Loucy (cell line): ENCODE data around the gene RBM19.
"Not testable (repeated sequence)": the region's sequence is repeated elsewhere in the genome, so short reads cannot be mapped to it uniquely, and the experiment has no call there.

Source experiments
- H2AFZ ChIP-seq: fragments of 200-600 bp; sonication (generic); 2 replicates; pipeline ENCODE4 v1.6.0; 2016; ENCODE audit warnings: antibody characterized with exemption, mild to moderate bottlenecking, low read length, moderate library complexity
- H3F3A ChIP-seq: fragments of 200-600 bp; 2 replicates; pipeline ENCODE4 v1.6.0; 2016; ENCODE audit warnings: antibody characterized with exemption, low read depth, mild to moderate bottlenecking
- H3K27me3 ChIP-seq: fragments of 200-600 bp; sonication (generic); 2 replicates; pipeline ENCODE4 v1.6.1; 2014; ENCODE audit warnings: low read length, mild to moderate bottlenecking; ENCODE audit not compliant: insufficient read depth, poor library complexity, severe bottlenecking
- H3K36me3 ChIP-seq: fragments of 200-600 bp; sonication (generic); 2 replicates; pipeline ENCODE4 v1.6.1; 2016; ENCODE audit warnings: low read length; ENCODE audit not compliant: insufficient read depth
- H3K4me1 ChIP-seq: fragments of 200-600 bp; sonication (generic); 2 replicates; pipeline ENCODE4 v1.5.1; 2014; ENCODE audit warnings: low read length, mild to moderate bottlenecking; ENCODE audit not compliant: insufficient read depth, poor library complexity, severe bottlenecking
- H3K4me2 ChIP-seq: fragments of 200-600 bp; sonication (generic); 2 replicates; pipeline ENCODE4 v1.6.0; 2014; ENCODE audit warnings: antibody characterized with exemption, low read length, low read depth, mild to moderate bottlenecking; ENCODE audit not compliant: poor library complexity, severe bottlenecking
- H3K4me3 ChIP-seq: fragments of 200-600 bp; sonication (generic); 2 replicates; pipeline ENCODE4 v1.5.1; 2014; ENCODE audit warnings: low read length, mild to moderate bottlenecking, mixed read lengths; ENCODE audit not compliant: poor library complexity, severe bottlenecking
- H3K79me2 ChIP-seq: fragments of 200-600 bp; sonication (generic); 2 replicates; pipeline ENCODE4 v1.6.1; 2014; ENCODE audit warnings: low read length; ENCODE audit not compliant: insufficient read depth
- H3K9ac ChIP-seq: fragments of 200-600 bp; sonication (generic); 2 replicates; pipeline ENCODE4 v1.6.0; 2014; ENCODE audit warnings: mild to moderate bottlenecking, low read depth, low read length, moderate library complexity; ENCODE audit not compliant: poor library complexity, severe bottlenecking
- H3K9me2 ChIP-seq: fragments of 200-600 bp; sonication (generic); replicated peaks from 2 replicates; pipeline ENCODE4 v1.6.1; 2016; ENCODE audit warnings: low read depth, low read length, mixed read lengths
- H3K9me3 ChIP-seq: fragments of 200-600 bp; sonication (generic); 2 replicates; pipeline ENCODE4 v1.6.1; 2014; ENCODE audit warnings: mild to moderate bottlenecking, antibody characterized with exemption, low read length, low read depth; ENCODE audit not compliant: insufficient read depth
- H4K20me1 ChIP-seq: fragments of 200-600 bp; sonication (generic); 2 replicates; pipeline ENCODE4 v1.6.0; 2014; ENCODE audit warnings: antibody characterized with exemption, low read length, mild to moderate bottlenecking; ENCODE audit not compliant: insufficient read depth, poor library complexity, severe bottlenecking
- EZH2phosphoT487 ChIP-seq: fragments of 200-600 bp; IDR thresholded peaks from 2 replicates; pipeline ENCODE4 v1.6.1; 2018; ENCODE audit warnings: antibody characterized with exemption, mild to moderate bottlenecking, moderate library complexity, borderline replicate concordance
- TF ChIP-seq, protein P1 (sequence below): fragments of 200-600 bp; sonication (generic); conservative IDR thresholded peaks from 2 replicates; pipeline ENCODE4 v1.5.1; 2014; ENCODE audit warnings: mild to moderate bottlenecking, antibody characterized with exemption, low read length

The RBM19 gene

DNA sequence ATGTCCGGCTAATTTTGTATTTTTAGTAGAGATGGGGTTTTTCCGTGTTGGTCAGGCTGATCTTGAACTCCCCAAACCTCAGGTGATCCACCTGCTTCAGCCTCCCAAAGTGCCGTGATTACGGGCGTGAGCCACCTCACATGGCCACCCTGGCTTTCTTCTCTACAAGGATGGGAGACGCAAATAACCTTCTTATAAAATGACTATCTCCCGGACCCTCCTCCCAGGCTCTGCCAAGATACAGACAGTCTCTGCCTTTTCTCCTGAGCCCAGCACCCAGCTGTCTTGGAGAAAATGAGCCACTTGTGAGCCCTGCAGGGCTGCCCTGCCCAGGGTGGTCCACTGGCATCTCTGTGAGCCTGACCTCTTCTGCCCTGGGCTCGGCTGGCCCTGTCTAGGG, 34.7 kb upstream of the RBM19 start:
- Histone ChIP-seq H3K4me3 (no peak overlapping the region), H3K9ac (no peak overlapping the region), H3K27me3 (no peaks in the 10 kb centered on the region), H3K9me2 (no peaks in the 10 kb centered on the region), H3K4me1 (peaks cover 9% of the 10 kb centered on the region), H3K9me3 (no peaks in the 10 kb centered on the region), H4K20me1 (no peaks in the 10 kb centered on the region), H3K4me2 (no peak overlapping the region), H2AFZ (no peak overlapping the region), H3K36me3 (no peaks in the 10 kb centered on the region), H3F3A (no peaks in the 10 kb centered on the region), H3K79me2 (no peaks in the 10 kb centered on the region)
- TF ChIP-seq, protein P1, sequence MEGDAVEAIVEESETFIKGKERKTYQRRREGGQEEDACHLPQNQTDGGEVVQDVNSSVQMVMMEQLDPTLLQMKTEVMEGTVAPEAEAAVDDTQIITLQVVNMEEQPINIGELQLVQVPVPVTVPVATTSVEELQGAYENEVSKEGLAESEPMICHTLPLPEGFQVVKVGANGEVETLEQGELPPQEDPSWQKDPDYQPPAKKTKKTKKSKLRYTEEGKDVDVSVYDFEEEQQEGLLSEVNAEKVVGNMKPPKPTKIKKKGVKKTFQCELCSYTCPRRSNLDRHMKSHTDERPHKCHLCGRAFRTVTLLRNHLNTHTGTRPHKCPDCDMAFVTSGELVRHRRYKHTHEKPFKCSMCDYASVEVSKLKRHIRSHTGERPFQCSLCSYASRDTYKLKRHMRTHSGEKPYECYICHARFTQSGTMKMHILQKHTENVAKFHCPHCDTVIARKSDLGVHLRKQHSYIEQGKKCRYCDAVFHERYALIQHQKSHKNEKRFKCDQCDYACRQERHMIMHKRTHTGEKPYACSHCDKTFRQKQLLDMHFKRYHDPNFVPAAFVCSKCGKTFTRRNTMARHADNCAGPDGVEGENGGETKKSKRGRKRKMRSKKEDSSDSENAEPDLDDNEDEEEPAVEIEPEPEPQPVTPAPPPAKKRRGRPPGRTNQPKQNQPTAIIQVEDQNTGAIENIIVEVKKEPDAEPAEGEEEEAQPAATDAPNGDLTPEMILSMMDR: no peak
- TF ChIP-seq EZH2phosphoT487: no peak

DNA sequence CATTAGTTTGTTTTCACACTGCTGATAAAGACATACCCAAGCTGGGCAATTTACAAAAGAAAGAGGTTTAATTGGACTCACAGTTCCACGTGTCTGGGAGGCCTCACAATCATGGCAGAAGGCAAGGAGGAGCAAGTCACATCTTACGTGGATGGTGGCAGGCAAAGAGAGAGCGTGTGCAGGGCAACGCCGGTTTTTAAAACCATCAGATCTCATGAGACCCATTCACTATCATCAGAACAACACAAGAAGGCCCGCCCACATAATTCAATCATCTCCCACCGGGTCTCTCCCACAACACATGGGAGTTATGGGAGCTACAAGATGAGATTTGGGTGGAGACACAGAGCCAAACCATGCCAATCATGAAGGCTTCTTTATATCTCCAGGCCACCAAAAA, 34.1 kb upstream of the RBM19 start:
- not testable (repeated sequence) for H3K4me1 ChIP-seq, H3K9me3 ChIP-seq, H4K20me1 ChIP-seq, H3K36me3 ChIP-seq, H3K79me2 ChIP-seq, H3K4me2 ChIP-seq, H2AFZ ChIP-seq, H3F3A ChIP-seq, H3K27me3 ChIP-seq, H3K9ac ChIP-seq, H3K4me3 ChIP-seq, H3K9me2 ChIP-seq

DNA sequence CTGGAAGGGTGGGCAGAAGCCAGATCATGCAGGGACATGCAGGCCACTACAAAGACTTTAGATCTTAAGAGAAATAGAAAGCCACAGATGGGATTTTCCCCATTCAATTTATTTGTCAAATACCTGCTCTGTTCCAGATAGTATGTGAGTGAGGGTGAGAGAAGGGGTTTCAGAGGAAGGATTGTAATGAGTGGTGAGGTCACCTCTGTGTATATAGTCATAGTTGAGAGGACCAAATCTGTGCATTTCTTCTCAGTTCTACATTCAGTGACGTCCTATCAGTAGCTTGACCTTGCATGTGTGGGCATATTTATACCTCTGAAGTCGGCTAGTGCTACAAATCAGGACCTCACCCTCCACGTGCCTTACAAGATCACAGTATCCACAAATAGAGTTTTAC, 31.2 kb upstream of the RBM19 start:
- Histone ChIP-seq H3K27me3 (no peaks in the 10 kb centered on the region), H3K79me2 (no peaks in the 10 kb centered on the region), H3K36me3 (no peaks in the 10 kb centered on the region), H2AFZ (no peak overlapping the region), H3K9me2 (no peaks in the 10 kb centered on the region), H4K20me1 (no peaks in the 10 kb centered on the region), H3K9ac (no peak overlapping the region), H3K4me2 (no peak overlapping the region), H3K4me3 (no peak overlapping the region), H3K4me1 (no peaks in the 10 kb centered on the region), H3K9me3 (no peaks in the 10 kb centered on the region), H3F3A (no peaks in the 10 kb centered on the region)
- no peak for TF ChIP-seq EZH2phosphoT487
- TF ChIP-seq, protein P1: no peak

DNA sequence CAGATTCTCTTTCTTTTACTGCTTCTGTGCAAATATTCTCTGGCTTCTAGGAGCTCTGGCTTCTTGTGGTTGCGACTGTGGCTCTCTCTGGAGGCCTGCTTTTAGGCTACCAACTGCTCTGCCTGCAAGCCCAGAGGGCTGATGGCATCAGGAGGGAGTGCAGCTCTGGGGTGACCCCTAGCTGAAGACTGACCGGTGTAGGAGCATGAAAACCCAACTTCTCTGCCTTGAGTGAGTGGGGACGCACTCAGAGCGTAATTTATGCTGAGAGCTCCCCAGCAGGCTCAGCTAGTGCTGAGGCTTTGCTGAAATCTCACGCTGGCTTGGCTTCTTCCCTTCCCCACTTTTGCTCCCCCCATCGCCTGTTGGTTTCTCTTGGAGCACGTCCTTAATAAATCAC, 29.9 kb upstream of the RBM19 start:
- no peaks in the 10 kb centered on the region for H3F3A ChIP-seq
- H4K20me1 ChIP-seq: no peaks in the 10 kb centered on the region
- no peak overlapping the region for H2AFZ ChIP-seq
- H3K4me1 ChIP-seq: no peaks in the 10 kb centered on the region
- no peak overlapping the region for H3K9ac ChIP-seq
- no peaks in the 10 kb centered on the region for H3K79me2 ChIP-seq
- TF ChIP-seq, protein P1: no peak
- TF ChIP-seq EZH2phosphoT487: no peak
- no peaks in the 10 kb centered on the region for H3K9me2 ChIP-seq
- no peak overlapping the region for H3K4me2 ChIP-seq
- no peak overlapping the region for H3K4me3 ChIP-seq
- no peaks in the 10 kb centered on the region for H3K9me3 ChIP-seq
- H3K36me3 ChIP-seq: no peaks in the 10 kb centered on the region
- no peaks in the 10 kb centered on the region for H3K27me3 ChIP-seq
